B cell (primary cell): ENCODE data around the gene COLGALT1. TPM values are rescaled to one million over a fixed set of nuclear protein-coding genes. Genes with fewer than 3 reads are reported as not detected.

Source experiments
- ATAC-seq: fragments of 200-7000 bp; cut with Tn5 transposase; one replicate; pipeline ENCODE4 v1.10.0; 2021; ENCODE audit warnings: low read depth, mild to moderate bottlenecking, moderate number of reproducible peaks, moderate library complexity
- CTCF ChIA-PET: fragments of 350-600 bp; sonication (Branson Sonifier 250); formaldehyde crosslinking; loops from one replicate; lab custom pipeline; 2021; ENCODE audit warnings: antibody characterized with exemption, inconsistent platforms; lab: Charles Lee
- POLR2A ChIA-PET: fragments of 350-600 bp; sonication (Branson Sonifier 250); formaldehyde crosslinking; loops from one replicate; lab custom pipeline; 2021; ENCODE audit warnings: antibody characterized with exemption; lab: Charles Lee
- DNase-seq: peaks from one replicate; pipeline ENCODE4 v3.0.0; 2013
- H2AFZ ChIP-seq: 2 replicates; pipeline ENCODE4 v1.6.1; 2012; ENCODE audit warnings: mild to moderate bottlenecking, low read depth, low read length; ENCODE audit not compliant: insufficient read depth, poor library complexity, severe bottlenecking
- H3K27ac ChIP-seq, 2 donors: 1 replicate in 1 of 2; 2 replicates in 1 of 2; pipeline ENCODE4 v1.5.1; 2012 to 2013; ENCODE audit warnings: low read length in 2 of 2, mild to moderate bottlenecking in 2 of 2, moderate library complexity in 1 of 2
- H3K27me3 ChIP-seq, 4 experiments: fragments of 200-600 bp in 1 of 4; sonication (generic) in 1 of 4; replicated peaks in 1 of 4; 1 replicate in 2 of 4; 2 replicates in 2 of 4; pipeline versions ENCODE4 v1.6.1 to v1.7.0; 2013 to 2016; ENCODE audit warnings: low read length in 3 of 4, mild to moderate bottlenecking in 2 of 4, mixed read lengths in 1 of 4, moderate library complexity in 1 of 4; ENCODE audit not compliant: insufficient read depth in 4 of 4, control insufficient read depth in 3 of 4; ENCODE audit errors: control extremely low read depth in 1 of 4
- H3K36me3 ChIP-seq, 2 experiments: replicated peaks in 1 of 2; 1 replicate in 1 of 2; 2 replicates in 1 of 2; pipeline versions ENCODE4 v1.6.1 to v1.7.1; 2013; ENCODE audit warnings: low read length in 1 of 2; ENCODE audit not compliant: insufficient read depth in 2 of 2, control insufficient read depth in 1 of 2; ENCODE audit errors: control extremely low read depth in 1 of 2, extremely low read depth in 1 of 2
- H3K4me1 ChIP-seq, 2 donors: fragments of 200-600 bp in 1 of 2; sonication (generic) in 1 of 2; 1 replicate in 1 of 2; 2 replicates in 1 of 2; pipeline versions ENCODE4 v1.5.1 to v1.6.1; 2013 to 2017; ENCODE audit warnings: low read length in 2 of 2; ENCODE audit not compliant: control insufficient read depth in 2 of 2, insufficient read depth in 2 of 2
- H3K4me2 ChIP-seq: replicated peaks from 2 replicates; pipeline ENCODE3; 2012; ENCODE audit warnings: mild to moderate bottlenecking, low read depth, low read length; ENCODE audit not compliant: poor library complexity, severe bottlenecking
- H3K4me3 ChIP-seq, 5 experiments: fragments of 200-600 bp in 1 of 5; sonication (generic) in 1 of 5; 1 replicate in 3 of 5; 2 replicates in 2 of 5; pipeline versions ENCODE4 v1.5.1 to v1.7.0; 2011 to 2016; ENCODE audit warnings: low read length in 4 of 5, mild to moderate bottlenecking in 4 of 5, low read depth in 2 of 5, control low read depth in 1 of 5, moderate library complexity in 1 of 5; ENCODE audit not compliant: insufficient read depth in 1 of 5; ENCODE audit errors: control extremely low read depth in 1 of 5, extremely low read depth in 1 of 5
- H3K79me2 ChIP-seq: fragments of 200-600 bp; sonication (generic); one replicate; pipeline ENCODE4 v1.6.0; 2016; ENCODE audit warnings: low read length; ENCODE audit not compliant: control insufficient read depth, insufficient read depth
- H3K9ac ChIP-seq: fragments of 200-600 bp; sonication (generic); 2 replicates; pipeline ENCODE4 v1.6.1; 2017; ENCODE audit warnings: mild to moderate bottlenecking, low read length, moderate library complexity
- H3K9me3 ChIP-seq, 3 donors: one replicate each; pipeline versions ENCODE4 v1.6.1 to v1.7.1; 2013; ENCODE audit warnings: low read length in 2 of 3; ENCODE audit not compliant: control insufficient read depth in 2 of 3, insufficient read depth in 1 of 3; ENCODE audit errors: control extremely low read depth in 1 of 3
- H4K20me1 ChIP-seq: 2 replicates; pipeline ENCODE4 v1.6.0; 2012; ENCODE audit warnings: mild to moderate bottlenecking, low read length; ENCODE audit not compliant: insufficient read depth, control insufficient read depth, poor library complexity, severe bottlenecking
- H3K27ac Mint-ChIP-seq: one replicate; pipeline ENCODE4 v1.8.0; 2021; ENCODE audit warnings: mixed read lengths
- H3K27me3 Mint-ChIP-seq: one replicate; pipeline ENCODE4 v1.8.0; 2021; ENCODE audit warnings: mixed read lengths
- H3K4me1 Mint-ChIP-seq: one replicate; pipeline ENCODE4 v1.8.0; 2021; ENCODE audit warnings: mixed read lengths
- H3K4me3 Mint-ChIP-seq: one replicate; pipeline ENCODE4 v1.8.0; 2021; ENCODE audit warnings: mixed read lengths
- H3K9me3 Mint-ChIP-seq: one replicate; pipeline ENCODE4 v1.8.0; 2022; ENCODE audit warnings: mixed read lengths; ENCODE audit not compliant: insufficient read depth
- EZH2 ChIP-seq: IDR thresholded peaks from 2 replicates; pipeline ENCODE4 v1.6.1; 2012; ENCODE audit warnings: borderline replicate concordance, low read depth, mild to moderate bottlenecking, moderate library complexity, low read length; ENCODE audit not compliant: insufficient read depth, poor library complexity, severe bottlenecking
- WGBS: methylation state at CpG from one replicate; pipeline ENCODE4 v1.1.5; 2013; ENCODE audit warnings: missing lambda C conversion rate; ENCODE audit not compliant: insufficient coverage; 5-methylcytosine and 5-hydroxymethylcytosine counted together
- intact Hi-C: fragments of 100-400 bp; cut with micrococcal nuclease; formaldehyde crosslinking; loops from one replicate; pipeline ENCODE4 v1.10.0; 2022
- polyA plus RNA-seq: library from polyadenylated mRNA; depleted of rRNA; stranded (reverse); fragments of >200 nt; gene quantifications from 2 replicates; pipeline ENCODE4 v1.2.3, GENCODE V29; 2012
- total RNA-seq, 2 donors: library from RNA; stranded (reverse); fragments of 120-200 nt in 1 of 2; gene quantifications; 1 replicate in 1 of 2; 2 replicates in 1 of 2; pipeline versions ENCODE4 v1.2.3 to v1.2.4, GENCODE V29; 2013 to 2022
- TF ChIP-seq, protein P1 (sequence below): fragments of 200-600 bp; IDR thresholded peaks from one replicate; pipeline ENCODE4 v1.8.0; 2022; ENCODE audit warnings: antibody characterized with exemption, mild to moderate bottlenecking

COLGALT1 gene
- total and polyA plus RNA-seq, 2 donors (not counting 1 experiment from before 2014, with no cell fraction given), result 108 to 126 TPM

DNA sequence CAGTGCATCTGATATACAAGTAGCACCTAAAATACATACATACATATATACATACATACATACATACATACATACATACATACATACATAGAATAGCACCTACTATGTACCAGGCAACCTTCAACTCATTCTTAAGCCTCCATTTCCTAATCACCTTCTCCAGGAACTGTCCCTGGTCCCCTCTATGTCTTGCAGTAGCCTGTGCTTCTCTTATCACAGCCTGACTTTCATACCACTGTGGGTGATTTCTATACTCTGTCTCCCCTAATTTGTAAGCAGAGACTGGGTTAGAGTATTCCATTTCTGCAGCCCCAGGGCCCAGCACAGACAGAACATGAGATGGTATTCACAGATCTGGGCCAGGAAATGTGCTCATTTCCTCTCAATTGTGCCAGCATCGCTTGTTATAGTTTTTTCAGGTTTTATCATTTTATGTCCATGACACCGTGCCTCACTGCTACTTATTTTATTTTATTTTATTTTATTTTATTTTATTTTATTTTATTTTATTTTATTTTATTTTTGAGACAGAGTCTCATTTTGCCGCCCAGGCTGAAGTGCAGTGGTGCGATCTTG lies 14.2 kb upstream of the COLGALT1 start:
- H3K27ac ChIP-seq, result no peak overlapping the region
- no peaks in the 10 kb centered on the region for H3K27me3 ChIP-seq
- no peak for ATAC-seq
- H3K4me3 Mint-ChIP-seq, result no peak overlapping the region
- H3K4me3 ChIP-seq, result no peak overlapping the region
- H2AFZ ChIP-seq, result no peak overlapping the region
- CTCF ChIA-PET, result interaction anchor here (1.0 kb wide), 1 partner anchor 18 kb away, joined by 3 read pairs; no protein-coding TSS in a partner anchor
- H3K9me3 Mint-ChIP-seq, result no peaks in the 10 kb centered on the region
- H3K4me1 ChIP-seq, result peaks cover 26 to 45% of the 10 kb centered on the region in 2 donors
- no peak for TF ChIP-seq EZH2
- TF ChIP-seq, protein P1, sequence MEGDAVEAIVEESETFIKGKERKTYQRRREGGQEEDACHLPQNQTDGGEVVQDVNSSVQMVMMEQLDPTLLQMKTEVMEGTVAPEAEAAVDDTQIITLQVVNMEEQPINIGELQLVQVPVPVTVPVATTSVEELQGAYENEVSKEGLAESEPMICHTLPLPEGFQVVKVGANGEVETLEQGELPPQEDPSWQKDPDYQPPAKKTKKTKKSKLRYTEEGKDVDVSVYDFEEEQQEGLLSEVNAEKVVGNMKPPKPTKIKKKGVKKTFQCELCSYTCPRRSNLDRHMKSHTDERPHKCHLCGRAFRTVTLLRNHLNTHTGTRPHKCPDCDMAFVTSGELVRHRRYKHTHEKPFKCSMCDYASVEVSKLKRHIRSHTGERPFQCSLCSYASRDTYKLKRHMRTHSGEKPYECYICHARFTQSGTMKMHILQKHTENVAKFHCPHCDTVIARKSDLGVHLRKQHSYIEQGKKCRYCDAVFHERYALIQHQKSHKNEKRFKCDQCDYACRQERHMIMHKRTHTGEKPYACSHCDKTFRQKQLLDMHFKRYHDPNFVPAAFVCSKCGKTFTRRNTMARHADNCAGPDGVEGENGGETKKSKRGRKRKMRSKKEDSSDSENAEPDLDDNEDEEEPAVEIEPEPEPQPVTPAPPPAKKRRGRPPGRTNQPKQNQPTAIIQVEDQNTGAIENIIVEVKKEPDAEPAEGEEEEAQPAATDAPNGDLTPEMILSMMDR, result no peak
- peaks cover 56% of the 10 kb centered on the region for H3K4me1 Mint-ChIP-seq
- H3K27ac Mint-ChIP-seq, result no peak overlapping the region
- POLR2A ChIA-PET, result interaction anchor here (1.8 kb wide), 1 partner anchor 30 kb away, joined by 11 read pairs; the partner anchor contains the start of gene PGLS
- peaks cover 92% of the 10 kb centered on the region for H4K20me1 ChIP-seq
- DNase-seq, result no peak
- H3K9ac ChIP-seq, result no peak overlapping the region
- peaks cover 35% of the 10 kb centered on the region for H3K79me2 ChIP-seq
- 100% methylated on average over 1 of the region's 4 CpGs for WGBS
- no peaks in the 10 kb centered on the region for H3K27me3 Mint-ChIP-seq
- peaks cover 0 to 17% (median 0%) of the 10 kb centered on the region in 3 donors for H3K9me3 ChIP-seq
- H3K36me3 ChIP-seq, result peaks cover 1 to 72% of the 10 kb centered on the region in 2 experiments
- no peak overlapping the region for H3K4me2 ChIP-seq
- intact Hi-C loops, result loop anchor here (5.0 kb wide), 1 partner anchor 824 kb away; the partner anchor contains the start of gene NWD1

DNA sequence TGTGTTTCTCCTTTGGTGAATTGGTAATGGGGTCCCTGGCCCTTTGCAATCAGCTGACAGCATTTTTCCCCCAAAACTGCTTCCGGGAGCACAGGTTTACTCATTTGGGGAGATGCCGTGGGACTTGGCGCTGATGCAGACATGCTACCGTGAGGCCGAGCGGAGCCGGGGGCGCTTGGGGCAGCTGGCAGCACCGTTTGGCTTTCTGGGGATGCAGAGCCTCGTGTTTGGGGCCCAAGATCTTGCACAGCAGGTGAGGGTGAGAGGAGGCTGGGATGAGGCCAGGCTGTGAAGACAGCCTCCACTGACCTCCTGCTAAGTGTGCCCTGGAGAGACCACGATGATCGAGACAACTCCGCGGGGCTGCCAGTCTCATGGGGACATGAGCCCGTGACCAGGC lies 13.4 kb upstream of the COLGALT1 start:
- Histone ChIP-seq H4K20me1 (peaks cover 92% of the 10 kb centered on the region), H3K4me1 (peaks cover 22 to 37% of the 10 kb centered on the region in 2 donors), H3K4me3 (no peak overlapping the region), H2AFZ (no peak overlapping the region), H3K4me2 (no peak overlapping the region), H3K36me3 (peaks cover 4 to 71% of the 10 kb centered on the region in 2 experiments), H3K79me2 (peaks cover 28% of the 10 kb centered on the region), H3K27ac (no peak overlapping the region), H3K27me3 (no peaks in the 10 kb centered on the region), H3K9ac (no peak overlapping the region), H3K9me3 (peaks cover 0 to 17% (median 0%) of the 10 kb centered on the region in 3 donors)
- WGBS, result 96% methylated on average over 15 of the region's 15 CpGs
- Mint-ChIP-seq H3K27me3 (no peaks in the 10 kb centered on the region), H3K4me1 (peaks cover 54% of the 10 kb centered on the region), H3K27ac (peak overlapping the region; percentile 70), H3K9me3 (no peaks in the 10 kb centered on the region), H3K4me3 (no peak overlapping the region)
- no peak for ATAC-seq
- POLR2A ChIA-PET, result interaction anchor here (2.6 kb wide), 1 partner anchor 13 kb away, joined by 15 read pairs; no protein-coding TSS in a partner anchor
- TF ChIP-seq EZH2, result no peak
- TF ChIP-seq, protein P1, result no peak
- no peak for DNase-seq
- CTCF ChIA-PET, result interaction anchor here (0.7 to 0.9 kb wide), 2 partner anchors 13 to 32 kb away, joined by 3 to 4 read pairs; no protein-coding TSS in a partner anchor
- intact Hi-C loops, result loop anchor here (5.0 kb wide), 1 partner anchor 825 kb away; the partner anchor contains the start of gene NWD1
